OCI-LY1 (cell line): ENCODE data around the gene SPSB1.
"Not testable (repeated sequence)": the region's sequence is repeated elsewhere in the genome, so short reads cannot be mapped to it uniquely, and the experiment has no call there.

Experiments
- H2AFZ ChIP-seq: fragments of 200-600 bp; sonication (generic), shearing (Covaris generic); 2 replicates; pipeline ENCODE4 v1.6.0; 2014; ENCODE audit warnings: antibody characterized with exemption, mild to moderate bottlenecking, low read length
- H3F3A ChIP-seq: fragments of 200-600 bp; sonication (generic), shearing (Covaris generic); 2 replicates; pipeline ENCODE4 v1.6.0; 2014; ENCODE audit warnings: mild to moderate bottlenecking, antibody characterized with exemption, low read length, moderate library complexity; ENCODE audit not compliant: insufficient read depth
- H3K27ac ChIP-seq: fragments of 200-600 bp; sonication (generic); 2 replicates; pipeline ENCODE4 v1.5.1; 2014; ENCODE audit warnings: low read length, mixed run types, mild to moderate bottlenecking, low read depth; ENCODE audit not compliant: poor library complexity, severe bottlenecking
- H3K27me3 ChIP-seq: fragments of 200-600 bp; sonication (generic); 2 replicates; pipeline ENCODE4 v1.6.0; 2014; ENCODE audit warnings: antibody characterized with exemption, mild to moderate bottlenecking, low read length, moderate library complexity; ENCODE audit not compliant: insufficient read depth
- H3K36me3 ChIP-seq: fragments of 200-600 bp; sonication (generic); 2 replicates; pipeline ENCODE4 v1.6.1; 2014; ENCODE audit warnings: mild to moderate bottlenecking, antibody characterized with exemption, low read length, moderate library complexity, mixed read lengths; ENCODE audit not compliant: insufficient read depth
- H3K4me1 ChIP-seq: fragments of 200-600 bp; sonication (generic); 2 replicates; pipeline ENCODE4 v1.5.1; 2014; ENCODE audit warnings: mild to moderate bottlenecking, low read length, moderate library complexity; ENCODE audit not compliant: insufficient read depth, severe bottlenecking
- H3K4me2 ChIP-seq: fragments of 200-600 bp; sonication (generic), shearing (Covaris generic); 2 replicates; pipeline ENCODE4 v1.6.1; 2014; ENCODE audit warnings: low read length
- H3K4me3 ChIP-seq: fragments of 200-600 bp; sonication (generic); 2 replicates; pipeline ENCODE4 v1.5.1; 2014; ENCODE audit warnings: low read length, low read depth, mild to moderate bottlenecking, mixed read lengths; ENCODE audit not compliant: poor library complexity, severe bottlenecking
- H3K79me2 ChIP-seq: fragments of 200-600 bp; shearing (Covaris generic); 2 replicates; pipeline ENCODE4 v1.6.1; 2016; ENCODE audit warnings: mixed run types, low read length, mixed read lengths; ENCODE audit not compliant: insufficient read depth
- H3K9ac ChIP-seq: fragments of 200-600 bp; sonication (generic), shearing (Covaris generic); 2 replicates; pipeline ENCODE4 v1.6.1; 2014; ENCODE audit warnings: mild to moderate bottlenecking, low read length, mixed read lengths
- H3K9me2 ChIP-seq: fragments of 200-600 bp; sonication (generic), shearing (Covaris generic); 2 replicates; pipeline ENCODE4 v1.6.1; 2014; ENCODE audit warnings: low read depth, mild to moderate bottlenecking, low read length, mixed read lengths
- H3K9me3 ChIP-seq: fragments of 200-600 bp; shearing (Covaris generic); 2 replicates; pipeline ENCODE4 v1.6.1; 2014; ENCODE audit warnings: low read length, mixed read lengths
- H4K20me1 ChIP-seq: fragments of 200-600 bp; sonication (generic), shearing (Covaris generic); 2 replicates; pipeline ENCODE4 v1.6.0; 2016; ENCODE audit warnings: mild to moderate bottlenecking, low read length; ENCODE audit not compliant: insufficient read depth
- EZH2 ChIP-seq: fragments of 200-600 bp; sonication (generic), shearing (Covaris generic); IDR thresholded peaks from 2 replicates; pipeline ENCODE4 v1.8.0; 2017; ENCODE audit warnings: borderline replicate concordance, mixed run types, mild to moderate bottlenecking, antibody characterized with exemption, low read length, moderate library complexity, mixed read lengths
- TF ChIP-seq, protein P1 (sequence below): fragments of 200-600 bp; sonication (generic), shearing (Covaris generic); IDR thresholded peaks from 2 replicates; pipeline ENCODE4 v1.5.1; 2017; ENCODE audit warnings: mild to moderate bottlenecking, antibody characterized with exemption, low read length, moderate library complexity, mixed read lengths

SPSB1 gene

GRCh38 chr1:9298282-9298681, 5.6 kb downstream of the SPSB1 start:
- Histone ChIP-seq H3K27ac (no peak overlapping the region), H3K9ac (no peak overlapping the region), H3K9me3 (no peaks in the 10 kb centered on the region), H3K4me2 (no peak overlapping the region), H2AFZ (no peak overlapping the region), H3K9me2 (no peaks in the 10 kb centered on the region), H3K4me1 (peaks cover 43% of the 10 kb centered on the region), H3K36me3 (peaks cover 10% of the 10 kb centered on the region; the same call in 1 of the 2 replicates), H3K4me3 (no peak overlapping the region), H4K20me1 (no peaks in the 10 kb centered on the region), H3F3A (no peaks in the 10 kb centered on the region), H3K27me3 (no peaks in the 10 kb centered on the region), H3K79me2 (peaks cover 39% of the 10 kb centered on the region)
- TF ChIP-seq EZH2, result no peak
- TF ChIP-seq, protein P1, sequence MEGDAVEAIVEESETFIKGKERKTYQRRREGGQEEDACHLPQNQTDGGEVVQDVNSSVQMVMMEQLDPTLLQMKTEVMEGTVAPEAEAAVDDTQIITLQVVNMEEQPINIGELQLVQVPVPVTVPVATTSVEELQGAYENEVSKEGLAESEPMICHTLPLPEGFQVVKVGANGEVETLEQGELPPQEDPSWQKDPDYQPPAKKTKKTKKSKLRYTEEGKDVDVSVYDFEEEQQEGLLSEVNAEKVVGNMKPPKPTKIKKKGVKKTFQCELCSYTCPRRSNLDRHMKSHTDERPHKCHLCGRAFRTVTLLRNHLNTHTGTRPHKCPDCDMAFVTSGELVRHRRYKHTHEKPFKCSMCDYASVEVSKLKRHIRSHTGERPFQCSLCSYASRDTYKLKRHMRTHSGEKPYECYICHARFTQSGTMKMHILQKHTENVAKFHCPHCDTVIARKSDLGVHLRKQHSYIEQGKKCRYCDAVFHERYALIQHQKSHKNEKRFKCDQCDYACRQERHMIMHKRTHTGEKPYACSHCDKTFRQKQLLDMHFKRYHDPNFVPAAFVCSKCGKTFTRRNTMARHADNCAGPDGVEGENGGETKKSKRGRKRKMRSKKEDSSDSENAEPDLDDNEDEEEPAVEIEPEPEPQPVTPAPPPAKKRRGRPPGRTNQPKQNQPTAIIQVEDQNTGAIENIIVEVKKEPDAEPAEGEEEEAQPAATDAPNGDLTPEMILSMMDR, result no peak

GRCh38 chr1:9299571-9300541, 7.2 kb downstream of the SPSB1 start:
- H3K9me2 ChIP-seq, H3K9me3 ChIP-seq, H3K4me3 ChIP-seq, H3K27ac ChIP-seq, H3K9ac ChIP-seq, H3F3A ChIP-seq, H3K27me3 ChIP-seq, H2AFZ ChIP-seq, H3K4me2 ChIP-seq, H4K20me1 ChIP-seq: not testable (repeated sequence)
- peaks cover 27% of the 10 kb centered on the region for H3K4me1 ChIP-seq
- H3K79me2 ChIP-seq, result peaks cover 38% of the 10 kb centered on the region
- H3K36me3 ChIP-seq, result peaks cover 10% of the 10 kb centered on the region; the same call in 1 of the 2 replicates

DNA sequence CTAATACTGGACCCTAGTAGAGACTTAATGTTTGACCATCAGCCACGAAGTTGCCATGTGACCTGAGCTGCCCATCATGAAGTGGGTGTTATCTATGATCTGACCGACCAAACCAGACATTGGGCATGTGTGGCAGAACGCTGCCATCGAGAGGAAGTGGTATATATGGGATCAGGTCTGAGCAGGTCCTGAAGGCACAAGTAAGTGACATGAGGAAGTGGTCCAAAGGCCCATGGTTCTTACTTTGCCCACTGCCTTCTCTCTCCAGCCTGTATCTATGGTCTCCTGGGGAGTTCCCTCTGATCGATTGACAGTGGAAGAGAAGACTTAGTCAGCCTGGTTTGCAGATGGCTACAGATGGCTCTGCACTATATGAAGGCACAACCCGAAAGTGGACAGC, 7.9 kb downstream of the SPSB1 start:
- H4K20me1 ChIP-seq, result no peaks in the 10 kb centered on the region; the same call in 1 of the 2 replicates
- H3F3A ChIP-seq, result no peaks in the 10 kb centered on the region
- H3K4me3 ChIP-seq, result no peak overlapping the region
- H3K27ac ChIP-seq, result no peak overlapping the region
- H3K36me3 ChIP-seq, result peaks cover 10% of the 10 kb centered on the region; the same call in 1 of the 2 replicates
- no peak overlapping the region for H3K9ac ChIP-seq
- no peaks in the 10 kb centered on the region for H3K9me3 ChIP-seq
- no peak overlapping the region for H3K4me2 ChIP-seq
- H2AFZ ChIP-seq, result no peak overlapping the region
- peaks cover 33% of the 10 kb centered on the region for H3K79me2 ChIP-seq
- peaks cover 27% of the 10 kb centered on the region for H3K4me1 ChIP-seq
- no peaks in the 10 kb centered on the region for H3K27me3 ChIP-seq
- H3K9me2 ChIP-seq, result no peaks in the 10 kb centered on the region
- TF ChIP-seq, protein P1, result no peak
- no peak for TF ChIP-seq EZH2
